GM18508 (cell line): Measurements from ENCODE around the gene CALML4.
"Not testable (repeated sequence)": the region's sequence is repeated elsewhere in the genome, so short reads cannot be mapped to it uniquely, and the experiment has no call there.

Experiments used
- ATAC-seq: cut with Tn5 transposase; IDR thresholded peaks from one replicate; pipeline ENCODE4 v1.9.1; 2021; ENCODE audit warnings: moderate number of reproducible peaks; ENCODE audit not compliant: insufficient read depth, unreplicated experiment

Gene CALML4

DNA sequence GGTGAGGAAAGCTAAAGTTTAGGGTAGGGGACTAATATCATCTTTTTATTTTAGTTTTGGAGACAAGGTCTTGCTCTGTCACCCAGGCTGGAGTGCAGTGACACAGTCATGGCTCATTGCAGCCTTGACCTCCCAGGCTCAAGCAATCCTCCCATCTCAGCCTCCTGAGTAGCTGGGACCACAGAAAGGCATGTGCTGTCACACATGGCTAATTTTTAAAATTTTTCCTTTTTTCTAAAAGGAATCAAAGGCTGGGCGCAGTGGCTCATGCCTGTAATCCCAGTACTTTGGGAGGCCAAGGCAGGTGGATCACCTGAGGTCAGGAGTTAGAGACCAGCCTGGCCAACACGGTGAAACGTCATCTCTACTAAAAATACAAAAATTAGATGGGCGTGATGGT, 20.3 kb upstream of the CALML4 start:
- ATAC-seq = not testable (repeated sequence)

DNA sequence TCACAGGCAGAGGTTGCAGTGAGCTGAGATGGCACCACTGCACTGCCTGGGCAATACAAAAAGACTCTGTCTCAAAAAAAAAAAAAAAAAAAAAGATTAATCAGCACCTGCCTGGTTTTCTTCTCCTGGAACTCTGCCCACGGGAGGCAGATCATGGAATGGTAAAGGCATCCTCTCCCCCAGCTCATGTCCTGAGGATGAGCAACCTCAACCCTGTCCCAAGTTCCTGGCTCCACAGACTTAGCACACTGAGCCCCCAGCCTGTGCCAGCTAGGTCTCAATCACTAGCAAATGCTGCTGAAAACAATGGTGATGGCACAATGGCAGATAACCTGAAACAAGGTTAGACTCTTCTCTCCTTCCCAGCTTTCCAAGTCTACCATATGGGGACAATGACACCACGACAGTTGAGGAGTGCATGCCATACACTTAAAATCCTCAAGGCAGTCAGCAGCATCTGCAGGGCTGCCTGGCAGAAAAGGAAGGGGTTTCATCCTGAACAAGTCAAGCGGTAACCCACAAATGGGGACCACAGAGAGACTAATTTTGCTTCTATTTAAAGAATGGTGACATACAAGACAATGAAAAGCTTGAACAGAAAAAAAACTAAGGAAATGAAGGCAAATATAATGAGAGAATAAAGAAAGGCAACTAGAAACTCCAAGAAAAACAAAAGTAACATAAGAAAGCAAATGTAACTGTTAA, 19.6 kb upstream of the CALML4 start:
- no peak for ATAC-seq

DNA sequence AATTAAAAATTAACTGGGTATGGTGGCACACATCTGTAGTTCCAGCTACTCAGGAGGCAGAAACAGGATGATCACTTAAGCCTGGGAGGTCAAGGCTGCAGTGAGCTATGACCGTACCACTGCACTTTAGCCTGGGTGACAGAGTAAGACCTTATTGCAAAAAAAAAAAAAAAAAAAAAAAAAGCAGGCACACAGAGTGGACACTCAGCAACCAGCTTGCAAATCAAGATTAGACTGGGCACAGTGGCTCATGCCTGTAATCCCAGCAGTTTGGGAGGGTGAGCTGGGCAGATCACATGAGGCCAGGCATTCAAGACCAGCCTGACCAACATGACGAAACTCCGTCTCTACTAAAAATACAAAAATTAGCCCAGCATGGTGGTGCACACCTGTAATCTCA, 19.0 kb upstream of the CALML4 start:
- no peak for ATAC-seq

DNA sequence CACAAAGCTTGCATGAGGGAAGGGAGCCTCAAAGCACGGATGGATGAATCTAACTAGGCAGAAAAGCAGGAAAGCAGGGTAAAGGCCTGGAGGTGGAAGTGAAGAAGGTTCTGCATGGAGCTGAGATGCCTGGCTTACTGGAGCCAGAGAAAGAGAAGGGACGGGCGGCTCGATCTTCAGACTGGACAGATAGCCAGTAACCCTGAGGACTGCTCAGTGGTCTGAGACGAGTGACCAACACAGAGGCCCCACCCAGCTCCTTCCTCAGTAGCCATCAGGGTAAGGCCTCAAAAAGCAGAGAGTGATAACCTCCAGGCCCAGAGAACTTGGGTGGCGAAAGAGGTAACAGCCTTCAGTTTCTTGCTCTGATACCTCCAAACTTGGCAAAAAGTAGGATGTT, 18.0 kb upstream of the CALML4 start:
- no peak for ATAC-seq

DNA sequence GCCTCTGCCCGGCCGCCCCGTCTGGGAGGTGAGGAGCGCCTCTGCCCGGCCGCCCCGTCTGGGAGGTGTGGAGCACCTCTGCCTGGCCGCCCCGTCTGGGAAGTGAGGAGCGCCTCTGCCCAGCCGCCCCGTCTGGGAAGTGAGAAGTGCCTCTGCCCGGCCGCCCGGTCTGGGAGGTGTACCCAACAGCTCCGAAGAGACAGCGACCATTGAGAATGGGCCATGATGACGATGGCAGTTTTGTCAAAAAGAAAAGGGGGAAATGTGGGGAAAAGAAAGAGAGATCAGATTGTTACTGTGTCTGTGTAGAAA, 17.3 kb upstream of the CALML4 start:
- ATAC-seq = not testable (repeated sequence)

DNA sequence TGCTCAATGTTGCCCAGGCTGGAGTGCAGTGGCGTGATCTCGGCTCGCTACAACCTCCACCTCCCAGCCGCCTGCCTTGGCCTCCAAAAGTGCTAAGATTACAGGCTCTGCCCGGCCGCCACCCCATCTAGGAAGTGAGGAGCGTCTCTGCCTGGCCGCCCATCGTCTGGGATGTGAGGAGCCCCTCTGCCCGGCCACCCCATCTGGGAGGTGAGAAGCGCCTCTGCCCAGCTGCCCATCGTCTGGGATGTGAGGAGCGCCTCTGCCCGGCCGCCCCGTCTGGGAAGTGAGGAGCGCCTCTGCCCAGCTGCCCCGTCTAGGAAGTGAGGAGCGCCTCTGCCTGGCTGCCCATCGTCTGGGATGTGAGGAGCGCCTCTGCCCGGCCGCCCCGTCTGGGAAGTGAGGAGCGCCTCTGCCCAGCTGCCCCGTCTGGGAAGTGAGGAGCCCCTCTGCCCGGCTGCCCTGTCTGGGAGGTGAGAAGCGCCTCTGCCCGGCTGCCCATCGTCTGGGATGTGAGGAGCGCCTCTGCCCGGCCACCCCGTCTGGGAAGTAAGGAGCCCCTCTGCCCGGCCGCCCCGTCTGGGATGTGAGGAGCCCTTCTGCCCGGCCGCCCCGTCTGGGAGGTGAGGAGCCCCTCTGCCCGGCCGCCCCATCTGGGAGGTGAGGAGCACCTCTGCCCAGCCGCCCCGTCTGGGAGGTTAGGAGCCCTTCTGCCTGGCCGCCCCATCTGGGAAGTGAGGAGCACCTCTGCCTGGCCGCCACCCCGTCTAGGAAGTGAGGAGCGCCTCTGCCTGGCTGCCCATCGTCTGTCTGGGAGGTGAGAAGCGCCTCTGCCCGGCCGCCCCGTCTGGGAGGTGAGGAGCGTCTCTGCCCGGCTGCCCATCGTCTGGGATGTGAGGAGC, 16.6 kb upstream of the CALML4 start:
- ATAC-seq = not testable (repeated sequence)

DNA sequence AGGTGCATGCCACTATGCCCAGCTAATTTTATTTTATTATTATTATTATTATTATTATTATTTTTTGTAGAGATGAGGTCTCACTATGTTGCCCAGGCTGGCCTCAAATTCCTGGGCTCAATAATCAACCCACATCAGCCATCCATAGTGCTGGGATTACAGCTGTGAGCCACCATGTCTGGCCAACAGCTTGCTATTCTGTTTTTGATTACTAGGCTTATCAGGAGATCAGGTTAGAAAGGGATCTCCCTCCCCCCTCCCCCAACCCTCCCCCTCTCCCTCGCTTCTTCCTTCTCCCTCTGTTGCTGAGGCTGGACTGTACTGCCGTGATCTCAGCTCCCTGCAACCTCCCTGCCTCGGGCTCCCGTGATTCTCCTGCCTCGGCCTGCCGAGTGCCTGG, 15.8 kb upstream of the CALML4 start:
- no peak for ATAC-seq

DNA sequence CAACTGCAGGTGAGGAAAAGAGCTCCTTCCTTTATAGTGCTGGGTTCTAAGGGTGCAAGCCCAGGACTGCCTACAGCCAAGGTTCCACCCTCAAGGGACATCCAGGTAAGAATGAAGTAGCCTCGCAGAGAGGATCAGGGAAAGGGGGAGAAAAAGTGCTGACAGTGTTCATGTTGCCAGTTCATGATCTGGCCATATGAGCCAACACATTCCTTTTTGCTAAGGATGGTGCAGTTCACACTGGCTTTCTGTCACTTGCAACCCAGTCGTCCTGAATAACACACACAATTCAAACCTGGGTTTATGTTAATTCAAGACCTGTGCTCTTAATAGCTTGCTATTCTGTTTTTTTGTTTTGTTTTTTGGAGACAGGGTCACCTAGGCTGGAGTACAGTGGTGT, 15.4 kb upstream of the CALML4 start:
- no peak for ATAC-seq

DNA sequence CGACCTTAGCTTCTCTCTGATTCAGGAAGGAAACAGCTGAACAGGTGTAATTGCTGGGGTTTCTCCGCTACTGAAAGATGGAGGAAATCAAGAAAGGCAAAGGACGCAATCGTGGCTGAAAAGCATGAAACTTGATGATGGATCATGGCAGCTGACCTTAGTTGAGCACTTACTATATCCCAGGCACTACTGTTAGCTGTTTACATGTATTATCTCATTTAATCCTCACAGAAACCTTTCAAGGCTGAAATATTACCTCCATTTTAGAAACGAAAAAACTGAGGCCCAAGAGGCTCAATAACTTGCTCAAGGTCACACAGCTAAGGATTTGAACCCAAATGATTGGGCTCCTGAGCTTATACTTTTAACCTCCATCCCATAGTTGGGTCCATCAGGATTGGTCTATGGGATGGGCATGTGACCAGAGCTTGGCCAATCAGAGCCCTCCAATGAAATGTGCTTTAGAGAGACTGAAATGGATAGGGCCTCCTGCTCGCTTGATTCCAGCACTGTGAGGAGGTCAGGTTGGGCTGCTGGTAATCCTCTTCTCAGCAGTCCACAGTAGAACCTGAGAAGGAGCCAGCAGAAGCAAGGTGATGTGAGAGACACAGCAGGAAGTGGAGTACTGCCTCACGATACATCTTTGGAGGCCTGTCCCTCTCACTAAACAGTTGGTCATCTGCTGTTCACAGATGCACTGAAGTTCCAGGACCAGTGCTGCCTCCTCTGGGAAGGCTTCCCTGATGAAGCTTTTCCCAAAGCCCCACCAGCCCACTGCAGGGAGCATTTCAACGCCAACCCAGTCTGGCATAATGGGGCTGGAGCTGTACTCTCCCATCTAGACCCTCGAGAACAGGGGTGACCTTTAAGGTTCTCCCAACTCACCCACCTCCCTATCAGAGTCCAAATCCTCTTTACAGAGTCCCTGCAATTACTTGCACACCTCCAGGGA, 14.0 kb upstream of the CALML4 start:
- ATAC-seq = no peak

DNA sequence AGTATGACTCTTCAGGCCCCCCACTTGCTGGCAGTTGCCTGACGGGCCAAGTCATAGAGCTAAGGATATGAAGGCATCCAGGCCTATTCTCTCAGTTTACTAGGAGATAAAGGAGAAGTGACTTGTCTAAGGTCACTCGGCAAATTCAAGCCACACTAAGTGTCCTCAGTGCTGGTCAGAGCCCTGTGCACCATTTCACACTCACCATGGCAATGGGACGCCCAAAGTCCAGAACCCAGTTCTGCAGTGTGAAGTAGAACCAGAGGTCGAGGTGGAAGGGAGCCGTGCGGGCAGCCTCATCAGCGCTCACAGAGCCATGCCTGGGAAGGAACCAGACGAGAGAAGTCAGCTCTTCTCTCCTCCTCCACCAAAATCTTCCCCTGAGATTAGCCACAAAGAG, 13.2 kb upstream of the CALML4 start:
- ATAC-seq = no peak

DNA sequence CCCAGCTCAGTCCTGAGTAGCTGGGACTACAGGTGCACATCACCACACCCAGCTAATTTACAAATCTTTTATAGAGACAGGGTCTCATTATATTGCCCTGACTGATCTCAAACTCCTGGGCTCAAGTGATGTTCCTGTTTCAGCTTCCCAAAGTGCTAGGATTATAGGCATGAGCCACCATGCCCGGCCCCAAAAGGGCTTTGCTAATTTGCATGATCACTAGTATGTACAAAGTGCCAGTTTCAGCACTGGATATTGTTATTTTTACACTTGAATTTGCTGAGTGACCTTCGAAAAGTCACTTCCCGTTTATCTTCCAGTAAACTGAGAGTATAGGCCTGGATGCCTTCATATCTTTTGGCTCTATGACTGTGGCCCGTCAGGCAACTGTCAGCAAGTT, 12.2 kb upstream of the CALML4 start:
- ATAC-seq = no peak

DNA sequence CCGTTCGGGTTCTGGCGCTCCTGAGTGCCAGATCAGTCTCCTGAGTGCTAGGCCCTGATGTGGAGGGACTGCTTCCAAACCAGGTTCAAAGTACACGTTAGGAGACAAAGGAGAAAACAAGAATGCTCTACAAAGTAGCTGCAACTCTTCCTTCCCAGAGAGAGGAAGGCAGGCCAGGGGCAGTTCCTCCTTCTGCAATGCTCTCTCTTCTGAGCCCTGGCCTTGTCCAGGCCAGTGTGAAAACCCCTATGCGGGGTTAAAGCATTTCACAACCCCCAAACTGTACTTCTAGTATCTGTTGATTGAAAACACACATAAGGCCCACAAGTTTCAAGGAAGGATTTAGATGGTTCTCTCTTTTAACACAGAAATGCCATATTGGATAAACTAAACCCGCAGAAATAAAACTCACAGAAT, 9.7 kb upstream of the CALML4 start:
- ATAC-seq = no peak

DNA sequence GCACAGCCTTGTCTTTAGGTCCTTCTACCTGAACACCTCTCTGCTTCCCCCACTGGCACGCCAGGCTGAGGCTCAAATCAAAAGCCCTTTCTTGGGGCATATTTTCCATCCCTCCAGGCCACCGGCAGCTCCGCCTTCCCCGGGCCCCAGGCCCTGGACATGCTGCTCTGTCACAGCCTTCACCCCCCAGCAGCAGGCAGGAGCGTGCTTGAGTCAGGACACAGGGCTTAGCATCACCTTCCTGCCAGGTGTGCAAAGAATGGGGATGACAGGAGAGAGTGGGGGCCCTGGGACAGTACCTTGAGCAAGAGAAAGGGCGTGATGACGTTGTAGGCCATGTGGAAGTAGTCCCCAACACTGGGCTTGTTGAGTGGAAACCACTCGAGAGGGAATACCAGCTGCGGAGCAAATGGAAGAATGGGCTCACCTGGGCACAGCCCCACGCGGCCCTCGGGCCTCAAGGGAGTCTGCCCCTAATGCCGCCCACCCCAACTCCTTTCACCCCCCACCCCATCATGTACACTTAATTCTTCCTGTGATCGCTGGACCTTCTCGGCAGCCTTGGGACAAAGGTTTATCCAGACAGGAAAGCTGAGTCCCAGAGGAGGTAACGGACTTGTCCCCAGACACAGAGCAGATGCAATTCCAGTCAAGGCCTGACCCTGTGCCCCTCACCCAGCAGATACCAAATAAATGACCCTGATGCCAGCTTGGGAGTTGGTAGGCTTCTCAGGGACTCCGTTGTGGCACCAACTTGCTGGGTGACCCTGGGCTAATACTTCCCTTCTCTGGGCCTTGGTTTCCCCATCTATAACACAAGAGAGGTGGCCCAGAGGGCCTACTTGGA, 9.1 kb upstream of the CALML4 start:
- no peak for ATAC-seq

DNA sequence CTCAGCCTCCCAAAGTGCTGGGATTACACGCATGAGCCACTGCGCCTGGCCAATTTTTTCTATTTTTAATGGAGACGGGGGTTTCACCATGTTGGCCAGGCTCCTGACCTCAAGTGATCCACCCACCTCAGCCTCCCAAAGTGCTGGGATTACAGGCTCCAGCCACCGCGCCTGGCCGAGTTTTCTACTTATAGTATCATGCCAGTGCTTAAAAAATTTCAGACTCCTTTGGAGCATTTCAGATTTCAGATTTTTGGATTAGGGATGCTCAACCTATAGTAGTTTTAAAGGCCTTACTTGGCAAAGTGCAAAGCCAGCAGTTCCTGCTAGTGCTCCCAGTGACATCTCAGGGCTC, 8.3 kb upstream of the CALML4 start:
- not testable (repeated sequence) for ATAC-seq

DNA sequence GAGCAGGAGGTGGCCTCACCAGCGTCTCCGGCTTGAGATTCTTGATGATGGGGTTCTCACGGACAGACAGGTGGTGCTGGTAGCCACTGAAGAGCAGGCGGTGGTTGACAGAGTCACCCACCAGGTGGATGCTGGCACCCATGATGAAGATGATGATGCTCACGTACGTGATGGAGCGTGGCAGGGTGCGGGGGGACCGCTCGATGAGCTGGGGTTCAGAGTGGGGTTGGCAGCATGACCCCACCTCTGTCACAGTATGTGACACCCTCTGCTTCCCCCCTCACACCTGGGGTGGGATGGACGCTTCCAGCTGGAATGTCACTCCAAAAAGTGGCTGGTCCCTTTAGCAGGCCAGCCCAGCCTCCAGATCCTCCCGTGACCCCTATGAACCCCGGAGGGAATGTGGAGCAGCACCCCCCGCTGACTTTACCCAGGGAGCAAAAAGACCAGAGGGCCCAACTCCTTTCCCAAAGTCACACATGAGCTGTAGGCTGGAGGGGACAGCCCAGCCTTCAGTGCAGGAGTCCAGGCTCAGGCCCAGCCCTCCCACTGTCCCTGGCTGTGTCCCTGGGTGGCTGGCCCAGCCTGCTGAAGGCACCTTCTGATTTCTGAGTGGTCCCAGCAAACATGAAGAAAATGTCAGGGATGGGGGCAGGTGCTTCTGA, 6.7 kb upstream of the CALML4 start:
- ATAC-seq = no peak

DNA sequence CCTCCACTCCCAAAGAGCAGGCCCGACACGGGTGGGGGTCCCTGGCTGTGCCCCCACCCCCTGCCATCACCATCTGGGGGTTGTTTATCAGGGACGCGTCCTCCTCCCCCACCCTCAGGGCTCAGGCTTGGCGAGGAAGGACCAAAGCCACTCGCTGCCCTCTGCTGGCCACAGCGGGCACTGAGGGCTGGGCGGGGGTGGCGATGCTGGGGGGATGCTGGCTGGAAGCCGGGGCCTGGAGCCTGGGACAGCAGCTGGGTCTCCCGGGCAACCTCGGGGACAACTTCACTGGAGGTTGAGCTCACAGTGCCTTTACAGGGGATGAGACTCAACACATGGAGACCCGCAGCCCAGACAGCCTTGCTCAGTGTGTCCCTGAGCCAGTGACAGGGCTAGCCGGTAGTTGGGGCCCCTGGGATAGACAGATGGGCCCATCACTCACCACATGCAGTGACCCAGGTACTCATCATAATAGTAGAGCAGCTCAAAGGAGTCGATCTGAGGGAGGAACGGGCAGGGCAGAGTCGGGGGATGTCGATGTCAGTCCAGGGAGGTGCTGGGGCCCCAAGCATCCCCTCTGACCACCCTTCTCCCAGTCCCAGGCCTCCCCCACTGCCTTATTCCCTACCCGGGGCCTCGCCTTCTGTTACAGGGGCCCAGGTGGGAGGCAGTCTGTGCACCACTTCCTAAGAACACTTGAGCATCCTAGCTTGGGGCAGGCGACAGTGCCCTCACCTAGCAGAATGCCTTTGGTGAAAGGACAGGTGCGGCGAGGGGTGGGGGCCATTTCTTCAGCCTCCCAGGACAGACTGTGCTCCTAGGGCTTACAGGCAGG, 5.9 kb upstream of the CALML4 start:
- ATAC-seq = no peak

DNA sequence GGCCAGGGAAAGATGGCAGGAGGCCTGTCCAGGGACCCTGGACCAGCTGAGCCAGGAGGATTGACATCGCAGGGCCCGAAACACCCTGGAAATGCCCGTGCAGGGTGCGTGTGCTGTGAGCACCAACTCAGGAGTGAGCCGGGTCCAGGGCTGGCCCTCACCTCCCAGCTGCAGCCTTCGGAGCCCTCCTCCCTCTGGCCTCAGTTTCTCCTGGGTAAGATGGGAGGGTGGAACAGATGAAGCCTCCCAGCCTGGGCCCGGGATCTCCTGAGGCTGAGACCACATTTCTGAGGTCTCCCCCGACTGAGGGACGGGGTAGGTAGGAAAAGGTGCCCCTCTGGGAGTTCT, 5.3 kb upstream of the CALML4 start:
- ATAC-seq = no peak

DNA sequence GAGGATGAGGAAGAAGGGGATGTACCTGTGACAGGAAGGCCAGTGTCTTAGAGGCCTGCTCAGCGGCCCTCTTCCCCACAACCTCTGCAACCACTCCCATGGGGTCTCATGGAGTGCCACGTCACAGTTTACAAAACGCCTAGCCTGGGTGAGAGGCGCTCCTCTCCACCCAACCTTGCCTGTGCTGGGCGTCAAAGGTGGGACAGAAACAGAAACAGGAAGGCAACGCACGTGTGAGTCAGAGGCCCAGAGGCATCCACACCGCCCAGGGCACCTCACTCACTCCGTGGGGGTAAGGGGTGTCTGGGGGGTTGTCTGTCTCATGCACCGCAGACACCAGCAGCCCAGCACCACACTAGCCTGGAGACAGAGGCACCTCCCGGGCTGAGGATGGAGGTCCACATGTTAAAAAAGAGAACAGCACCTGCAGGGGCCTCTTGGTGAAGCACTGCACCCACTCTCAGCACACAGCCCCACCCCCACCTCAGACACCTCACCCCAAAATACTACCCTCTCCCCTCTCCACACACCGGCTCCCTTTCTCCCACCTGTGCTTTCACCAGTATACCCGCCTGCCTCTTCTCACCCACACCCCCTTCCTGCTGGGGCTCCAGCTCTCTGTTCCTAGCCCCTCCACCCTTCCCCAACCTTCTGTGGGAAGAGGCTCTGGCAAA, 4.7 kb upstream of the CALML4 start:
- ATAC-seq = no peak
